SU-DHL-6 (cell line): ENCODE data around the gene MKI67.

Source experiments
- H2AFZ ChIP-seq: fragments of 200-600 bp; sonication (generic); 2 replicates; pipeline ENCODE4 v1.6.1; 2014; ENCODE audit warnings: low read depth, mild to moderate bottlenecking, moderate library complexity, mixed read lengths, antibody characterized with exemption, low read length; ENCODE audit not compliant: severe bottlenecking
- H3F3A ChIP-seq: fragments of 200-600 bp; shearing (Covaris generic); 2 replicates; pipeline ENCODE4 v1.6.0; 2016; ENCODE audit warnings: antibody characterized with exemption, mild to moderate bottlenecking; ENCODE audit not compliant: insufficient read depth
- H3K27ac ChIP-seq: fragments of 200-600 bp; sonication (generic); 2 replicates; pipeline ENCODE4 v1.5.1; 2016; ENCODE audit warnings: low read depth, mild to moderate bottlenecking, low read length, moderate library complexity, mixed read lengths
- H3K27me3 ChIP-seq: fragments of 200-600 bp; sonication (generic), shearing (Covaris generic); 2 replicates; pipeline ENCODE4 v1.6.0; 2014; ENCODE audit warnings: mild to moderate bottlenecking, low read length
- H3K36me3 ChIP-seq: fragments of 200-600 bp; sonication (generic); 2 replicates; pipeline ENCODE4 v1.6.1; 2014; ENCODE audit warnings: mild to moderate bottlenecking, low read length, mixed read lengths
- H3K4me2 ChIP-seq: fragments of 300-600, 200-600 bp; shearing (Covaris generic), sonication (generic); 2 replicates; pipeline ENCODE4 v1.6.0; 2014; ENCODE audit warnings: low read length, low read depth, mild to moderate bottlenecking; ENCODE audit not compliant: poor library complexity, severe bottlenecking
- H3K4me3 ChIP-seq: fragments of 200-600 bp; sonication (generic); 2 replicates; pipeline ENCODE4 v1.5.1; 2014; ENCODE audit warnings: antibody characterized with exemption, low read length, mild to moderate bottlenecking, mixed read lengths; ENCODE audit not compliant: insufficient read depth, poor library complexity, severe bottlenecking
- H3K79me2 ChIP-seq: fragments of 200-600 bp; sonication (generic); 2 replicates; pipeline ENCODE4 v1.6.1; 2014; ENCODE audit warnings: mild to moderate bottlenecking, low read length, moderate library complexity; ENCODE audit not compliant: insufficient read depth
- H3K9ac ChIP-seq: fragments of 200-600 bp; sonication (generic); 2 replicates; pipeline ENCODE4 v1.7.0; 2014; ENCODE audit warnings: mild to moderate bottlenecking, low read length
- H3K9me2 ChIP-seq: fragments of 200-600 bp; sonication (generic); replicated peaks from 2 replicates; pipeline ENCODE4 v1.6.1; 2014; ENCODE audit warnings: low read length; ENCODE audit not compliant: insufficient read depth
- H3K9me3 ChIP-seq: fragments of 200-600 bp; sonication (generic); 2 replicates; pipeline ENCODE4 v1.6.1; 2014; ENCODE audit warnings: low read length, mixed read lengths; ENCODE audit not compliant: insufficient read depth
- H4K20me1 ChIP-seq: fragments of 200-600 bp; sonication (generic); 2 replicates; pipeline ENCODE4 v1.6.1; 2014; ENCODE audit warnings: low read depth, mild to moderate bottlenecking, antibody characterized with exemption, low read length, moderate library complexity, mixed read lengths
- CTCF ChIP-seq: fragments of 200-600 bp; sonication (generic); IDR thresholded peaks from one replicate; pipeline ENCODE4 v1.5.1; 2017; ENCODE audit warnings: antibody characterized with exemption, mild to moderate bottlenecking, low read length, moderate library complexity; ENCODE audit not compliant: insufficient read depth, poor library complexity, severe bottlenecking
- EZH2phosphoT487 ChIP-seq: fragments of 200-600 bp; sonication (generic), shearing (Covaris generic); conservative IDR thresholded peaks from 2 replicates; pipeline ENCODE4 v1.6.1; 2018; ENCODE audit warnings: mild to moderate bottlenecking, antibody characterized with exemption, low read length, moderate library complexity, mixed read lengths

MKI67 gene

GRCh38 chr10:128109707-128110106, 16.5 kb downstream of the MKI67 start:
- Histone ChIP-seq H3K4me2 (no peak overlapping the region), H3K9me3 (no peaks in the 10 kb centered on the region), H3K9ac (no peak overlapping the region), H3F3A (no peaks in the 10 kb centered on the region; the same call in 1 of the 2 replicates), H3K9me2 (no peaks in the 10 kb centered on the region), H4K20me1 (peaks cover 49% of the 10 kb centered on the region; the same call in 1 of the 2 replicates), H3K27ac (no peak overlapping the region), H3K36me3 (peaks cover 85% of the 10 kb centered on the region), H2AFZ (no peak overlapping the region), H3K79me2 (peaks cover 21% of the 10 kb centered on the region), H3K27me3 (no peaks in the 10 kb centered on the region), H3K4me3 (no peak overlapping the region)
- no peak for TF ChIP-seq EZH2phosphoT487
- no peak for TF ChIP-seq CTCF

- no peak overlapping the region for H3K9ac ChIP-seq
- peaks cover 19% of the 10 kb centered on the region; the same call in 1 of the 2 replicates for H3F3A ChIP-seq
- no peak overlapping the region for H3K4me2 ChIP-seq
- no peak overlapping the region for H2AFZ ChIP-seq
- H4K20me1 ChIP-seq: peaks cover 29% of the 10 kb centered on the region
- no peaks in the 10 kb centered on the region for H3K27me3 ChIP-seq
- H3K4me3 ChIP-seq: no peak overlapping the region
- TF ChIP-seq EZH2phosphoT487 (no peak), CTCF (no peak)
- peaks cover 70% of the 10 kb centered on the region for H3K36me3 ChIP-seq
- no peaks in the 10 kb centered on the region for H3K9me2 ChIP-seq
- no peaks in the 10 kb centered on the region for H3K9me3 ChIP-seq
- H3K27ac ChIP-seq: no peak overlapping the region
- H3K79me2 ChIP-seq: peaks cover 12% of the 10 kb centered on the region; the same call in 1 of the 2 replicates
Measured at GRCh38 chr10:128105383-128105782, 20.8 kb downstream of the MKI67 start.

GRCh38 chr10:128103229-128103714, 23.0 kb downstream of the MKI67 start:
- TF ChIP-seq EZH2phosphoT487 (no peak), CTCF (no peak)
- Histone ChIP-seq H3K79me2 (peaks cover 8% of the 10 kb centered on the region; the same call in 1 of the 2 replicates), H2AFZ (no peak overlapping the region), H3F3A (peaks cover 33% of the 10 kb centered on the region), H3K9me3 (no peaks in the 10 kb centered on the region), H3K9me2 (no peaks in the 10 kb centered on the region), H3K4me2 (no peak overlapping the region), H3K9ac (no peak overlapping the region), H3K36me3 (peaks cover 62% of the 10 kb centered on the region), H3K27ac (no peak overlapping the region), H3K4me3 (no peak overlapping the region), H4K20me1 (peaks cover 17% of the 10 kb centered on the region), H3K27me3 (no peaks in the 10 kb centered on the region)
